Measurements from ENCODE around the gene NGEF. TPM values are rescaled to one million over a fixed set of nuclear protein-coding genes. Genes with fewer than 3 reads are reported as not detected.

Gene NGEF
- total RNA-seq, 2 experiments from 2014 or later: 0.63 TPM; not detected in 1

- Mint-ChIP-seq H3K27ac (no peak overlapping the region), H3K4me3 (no peak overlapping the region), H3K9me3 (no peaks in the 10 kb centered on the region), H3K27me3 (peaks cover 51% of the 10 kb centered on the region), H3K4me1 (ENCODE audit: low read depth) (no peaks in the 10 kb centered on the region), H3K36me3 (ENCODE audit: low read depth) (no peaks in the 10 kb centered on the region)
- CTCF ChIA-PET: no interaction called here
- no peak for TF ChIP-seq CTCF (IDR thresholded peaks at IDR 0.05)
- DNase-seq (no peak), ATAC-seq (no peak)
- POLR2A ChIA-PET: interaction anchor here (0.6 kb wide), 1 partner anchor 67 kb away, joined by 4 read pairs; no protein-coding TSS in a partner anchor
- intact Hi-C loops (cut with micrococcal nuclease): no loop called here
Measured at GRCh38 chr2:232920760-232921159, 92.3 kb downstream of the NGEF start.

GRCh38 chr2:232920055-232920454, 93.0 kb downstream of the NGEF start:
- H3K27me3 Mint-ChIP-seq: peaks cover 47% of the 10 kb centered on the region
- no peak overlapping the region for H3K4me3 Mint-ChIP-seq
- CTCF ChIA-PET: no interaction called here

GRCh38 chr2:232919141-232919540, 93.9 kb downstream of the NGEF start:
- DNase-seq: no peak
- Mint-ChIP-seq H3K36me3 (ENCODE audit: low read depth) (no peaks in the 10 kb centered on the region), H3K9me3 (no peaks in the 10 kb centered on the region), H3K4me1 (ENCODE audit: low read depth) (no peaks in the 10 kb centered on the region), H3K27ac (no peak overlapping the region), H3K27me3 (peaks cover 40% of the 10 kb centered on the region), H3K4me3 (no peak overlapping the region)
- intact Hi-C loops (cut with micrococcal nuclease): no loop called here
- POLR2A ChIA-PET: no interaction called here
- TF ChIP-seq CTCF (IDR thresholded peaks at IDR 0.05): no peak
- CTCF ChIA-PET: no interaction called here
- no peak for ATAC-seq

More at GRCh38 chr2:232920055-232920454, 93.0 kb downstream of the NGEF start:
- ATAC-seq (no peak), DNase-seq (no peak)
- intact Hi-C loops (cut with micrococcal nuclease): no loop called here
- H3K9me3 Mint-ChIP-seq: no peaks in the 10 kb centered on the region
- H3K36me3 Mint-ChIP-seq (ENCODE audit: low read depth): no peaks in the 10 kb centered on the region
- POLR2A ChIA-PET: no interaction called here
- no peaks in the 10 kb centered on the region for H3K4me1 Mint-ChIP-seq (ENCODE audit: low read depth)
- no peak overlapping the region for H3K27ac Mint-ChIP-seq
- no peak for TF ChIP-seq CTCF (IDR thresholded peaks at IDR 0.05)

- Mint-ChIP-seq H3K4me3 (no peak overlapping the region), H3K36me3 (ENCODE audit: low read depth) (no peaks in the 10 kb centered on the region), H3K27me3 (peaks cover 33% of the 10 kb centered on the region), H3K4me1 (ENCODE audit: low read depth) (no peaks in the 10 kb centered on the region), H3K9me3 (peaks cover 4% of the 10 kb centered on the region), H3K27ac (no peak overlapping the region)
- ChIA-PET CTCF (no interaction called here), POLR2A (no interaction called here)
- no peak for ATAC-seq
- TF ChIP-seq CTCF (IDR thresholded peaks at IDR 0.05): no peak
- no peak for DNase-seq
- intact Hi-C loops (cut with micrococcal nuclease): no loop called here
Measured at GRCh38 chr2:232913903-232914302, 99.2 kb downstream of the NGEF start.

- Mint-ChIP-seq H3K9me3 (peaks cover 4% of the 10 kb centered on the region), H3K36me3 (ENCODE audit: low read depth) (no peaks in the 10 kb centered on the region), H3K27ac (no peak overlapping the region), H3K27me3 (peaks cover 26% of the 10 kb centered on the region), H3K4me1 (ENCODE audit: low read depth) (no peaks in the 10 kb centered on the region), H3K4me3 (no peak overlapping the region)
- ATAC-seq: no peak
- DNase-seq: no peak
- POLR2A ChIA-PET: no interaction called here
- CTCF ChIA-PET: interaction anchor here (1.0 kb wide), 1 partner anchor 14 kb away, joined by 3 read pairs; no protein-coding TSS in a partner anchor
- intact Hi-C loops (cut with micrococcal nuclease): no loop called here
- no peak for TF ChIP-seq CTCF (IDR thresholded peaks at IDR 0.05)
Measured at GRCh38 chr2:232911712-232912277, 101.3 kb downstream of the NGEF start.
